ENCODE data around the gene LIMA1. TPM values are rescaled to one million over a fixed set of nuclear protein-coding genes. Genes with fewer than 3 reads are reported as not detected.

The LIMA1 gene
- total and polyA plus RNA-seq, 9 of the 15 experiments (the other 6 are each of a cell fraction or from before 2014, with no cell fraction given), result 20.2 to 37.8 (median 27.3) TPM

- CTCF ChIA-PET (ENCODE audit: low intra/inter-chr PET ratio), result no interaction called here
- Histone ChIP-seq H3K36me3 (ENCODE audit: control insufficient read depth, insufficient read depth, low read length) (no peaks in the 10 kb centered on the region), H3K9me1 (ENCODE audit: control insufficient read depth, insufficient read depth, low read length) (no peaks in the 10 kb centered on the region), H3K9ac (ENCODE audit: insufficient read depth in 1 of 2, low read depth in 2 of 2, low read length in 2 of 2) (no peak overlapping the region), H3K9me3 (replicated peaks; ENCODE audit: control insufficient read depth, insufficient read depth, low read depth, low read length) (no peaks in the 10 kb centered on the region), H3K27ac (ENCODE audit: extremely low read depth, low read depth, low read length) (no peak overlapping the region), H2AFZ (ENCODE audit: low read depth, low read length) (no peak overlapping the region), H3K27me3 (ENCODE audit: control insufficient read depth in 2 of 2, insufficient read depth in 2 of 2, low read length in 2 of 2) (no peaks in the 10 kb centered on the region), H3K4me1 (replicated peaks in 1 of 2; ENCODE audit: control insufficient read depth in 2 of 2, insufficient read depth in 2 of 2, low read length in 2 of 2) (peaks cover 7 to 10% of the 10 kb centered on the region in 2 experiments; a peak in 3 of 5 replicates), H3K79me2 (ENCODE audit: control insufficient read depth, insufficient read depth, low read length) (no peaks in the 10 kb centered on the region), H3K4me2 (ENCODE audit: insufficient read depth, low read length) (no peak overlapping the region), H4K20me1 (replicated peaks; ENCODE audit: control insufficient read depth, insufficient read depth, low read length) (no peaks in the 10 kb centered on the region), H3K4me3 (no peak overlapping the region)
- POLR2A ChIA-PET, result no interaction called here
- BruUV-seq (replicated peaks), result no TSS peak
- WGBS (ENCODE audit: insufficient coverage, low coverage, missing lambda C conversion rate), result 0% methylated on average over 1 of the region's 1 CpG
- FAIRE-seq, result peak; percentile 70
- peak; percentile 79 for ATAC-seq
- DNase-seq (ENCODE audit: extremely low read depth in 1 of 4, low spot score in 3 of 4), result peak in 3 of 4 experiments; percentile 22 to 79 (median 62)
- in situ Hi-C loops (cut with MboI), result no loop called here
- intact Hi-C loops (cut with micrococcal nuclease), result no loop called here
- TF ChIP-seq SOX6 (IDR thresholded peaks at IDR 0.05), result no peak; the same call in 1 of the 2 replicates
- TF ChIP-seq ELF4 (CRISPR knock-in tag; IDR thresholded peaks at IDR 0.05), result no peak
- no peak for TF ChIP-seq MIER1 (IDR thresholded peaks at IDR 0.05; ENCODE audit: low read depth)
- TF ChIP-seq, protein P1, sequence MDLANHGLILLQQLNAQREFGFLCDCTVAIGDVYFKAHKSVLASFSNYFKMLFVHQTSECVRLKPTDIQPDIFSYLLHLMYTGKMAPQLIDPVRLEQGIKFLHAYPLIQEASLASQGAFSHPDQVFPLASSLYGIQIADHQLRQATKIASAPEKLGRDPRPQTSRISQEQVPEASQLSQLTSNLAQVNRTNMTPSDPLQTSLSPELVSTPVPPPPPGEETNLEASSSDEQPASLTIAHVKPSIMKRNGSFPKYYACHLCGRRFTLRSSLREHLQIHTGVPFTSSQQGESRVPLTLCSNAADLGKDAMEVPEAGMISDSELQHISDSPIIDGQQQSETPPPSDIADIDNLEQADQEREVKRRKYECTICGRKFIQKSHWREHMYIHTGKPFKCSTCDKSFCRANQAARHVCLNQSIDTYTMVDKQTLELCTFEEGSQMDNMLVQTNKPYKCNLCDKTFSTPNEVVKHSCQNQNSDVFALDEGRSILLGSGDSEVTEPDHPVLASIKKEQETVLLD (IDR thresholded peaks at IDR 0.05), result peak; percentile 45; the same call in 1 of the 2 replicates
- TF ChIP-seq STAT5B (CRISPR knock-in tag; IDR thresholded peaks at IDR 0.05), result no peak
- TF ChIP-seq ARID3B (CRISPR knock-in tag; IDR thresholded peaks at IDR 0.05; ENCODE audit: borderline replicate concordance), result no peak
- no peak for TF ChIP-seq ZBTB43 (CRISPR knock-in tag; IDR thresholded peaks at IDR 0.05)
- TF ChIP-seq TAL1 (IDR thresholded peaks at IDR 0.05), result peak; percentile 17; the same call in 1 of the 2 replicates
- TF ChIP-seq ZBTB1 (CRISPR knock-in tag; IDR thresholded peaks at IDR 0.05; ENCODE audit: borderline replicate concordance, low read depth), result no peak
- TF ChIP-seq OTX1 (CRISPR knock-in tag; IDR thresholded peaks at IDR 0.05), result no peak
- TF ChIP-seq NFIC (IDR thresholded peaks at IDR 0.05), result peak; percentile 41; the same call in 1 of the 2 replicates
- TF ChIP-seq TEAD4 (IDR thresholded peaks at IDR 0.05; ENCODE audit: low read length), result no peak
- TF ChIP-seq TEAD4 (CRISPR knock-in tag; IDR thresholded peaks at IDR 0.05; ENCODE audit: borderline replicate concordance), result no peak
These were observed 7.8 kb downstream of the LIMA1 start for GRCh38 chr12:50275556-50275955.
